GM18861 (cell line): Measurements from ENCODE around the gene UBE2QL1.

Experiments used
- ATAC-seq: cut with Tn5 transposase; IDR thresholded peaks from one replicate; pipeline ENCODE4 v1.9.1; 2021; ENCODE audit not compliant: unreplicated experiment

UBE2QL1 gene

DNA sequence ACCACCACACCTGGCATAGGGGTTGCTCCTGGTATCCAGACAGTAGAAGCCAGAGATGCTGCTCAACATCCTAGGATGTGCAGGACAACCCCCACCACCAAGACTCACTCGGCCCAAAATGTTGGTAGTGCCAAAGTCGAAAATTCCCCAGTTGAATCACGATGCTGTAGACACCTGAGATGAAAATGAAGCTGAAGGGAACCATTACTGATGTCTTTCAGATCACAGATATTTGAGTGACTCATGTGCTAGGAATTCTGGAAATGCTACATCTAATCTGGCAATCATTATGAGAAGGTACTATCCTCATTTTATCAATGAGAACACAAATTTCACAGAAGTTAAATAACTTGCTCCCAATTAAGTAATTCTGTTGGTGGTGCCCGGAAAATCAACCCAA lies 21.0 kb upstream of the UBE2QL1 start:
- ATAC-seq, result no peak

GRCh38 chr5:6430418-6431028 lies 18.1 kb upstream of the UBE2QL1 start:
- no peak for ATAC-seq

GRCh38 chr5:6431214-6432195 lies 17.2 kb upstream of the UBE2QL1 start:
- ATAC-seq, result no peak

GRCh38 chr5:6432206-6432605 lies 16.5 kb upstream of the UBE2QL1 start:
- ATAC-seq, result no peak

DNA sequence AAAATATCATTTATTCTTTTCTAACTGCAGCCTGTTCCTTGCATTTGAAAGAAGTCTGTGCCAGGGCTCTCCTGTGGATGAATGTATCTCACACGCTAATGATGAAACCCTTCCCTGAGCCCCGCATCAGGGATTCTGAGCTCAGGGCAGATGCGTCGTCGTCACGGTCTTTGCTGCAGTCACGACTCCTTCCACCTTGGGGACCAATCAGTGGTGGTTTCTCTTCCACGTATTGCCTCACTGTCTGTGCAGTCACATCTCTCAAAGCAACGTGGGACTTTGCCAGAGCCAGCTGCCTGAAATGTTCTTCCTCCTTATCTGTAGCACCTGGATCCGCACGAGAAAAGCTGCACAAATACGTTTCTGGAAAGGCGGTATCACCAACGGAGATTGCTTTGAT lies 13.9 kb upstream of the UBE2QL1 start:
- ATAC-seq, result no peak

DNA sequence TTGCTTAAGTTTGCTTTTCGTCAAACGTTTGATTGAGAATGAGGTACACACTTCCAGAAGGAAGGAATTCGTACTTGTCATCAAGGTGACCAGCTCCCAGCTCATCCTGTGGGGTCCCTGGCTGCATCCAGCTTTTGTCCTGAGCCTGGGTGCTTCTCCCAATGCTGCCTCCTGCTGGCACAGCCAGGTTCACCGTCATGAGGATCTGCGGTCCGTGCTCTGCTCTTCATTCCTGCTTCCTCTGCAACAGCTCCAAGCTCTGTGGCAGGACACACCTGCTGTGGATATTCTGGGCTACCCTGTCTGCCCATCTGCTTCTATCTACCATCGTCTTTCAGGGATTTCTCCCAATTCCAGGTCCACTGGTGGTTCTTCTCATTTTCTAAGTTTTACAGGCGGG lies 13.3 kb upstream of the UBE2QL1 start:
- ATAC-seq, result no peak

DNA sequence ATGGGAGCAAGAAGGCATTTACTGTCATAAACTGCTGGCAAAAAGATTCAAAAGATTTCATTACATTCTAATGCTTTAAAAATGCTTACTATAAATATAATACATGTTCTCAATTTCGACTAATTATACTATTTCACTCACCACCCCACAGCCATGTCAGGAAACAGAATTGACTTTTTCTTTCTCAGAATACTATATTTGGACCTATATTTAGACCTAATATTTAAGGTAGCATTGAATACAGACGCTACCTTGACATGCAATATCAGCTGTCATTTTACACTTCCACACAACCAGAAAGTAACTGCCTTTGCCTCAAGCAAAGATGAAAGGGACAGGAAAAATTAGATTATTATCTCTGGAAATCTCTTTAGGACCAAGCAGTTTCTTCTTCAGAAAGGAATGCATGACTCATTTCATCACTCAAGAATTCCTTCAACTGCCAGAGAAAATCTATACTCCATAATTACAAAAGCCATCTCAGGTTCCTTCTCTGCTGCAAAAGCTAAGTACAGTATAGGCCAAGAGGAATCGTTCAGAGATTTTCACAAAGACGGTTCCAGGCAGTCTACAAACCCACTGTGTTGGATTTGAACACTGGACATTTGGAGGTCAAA lies 11.8 kb upstream of the UBE2QL1 start:
- no peak for ATAC-seq

DNA sequence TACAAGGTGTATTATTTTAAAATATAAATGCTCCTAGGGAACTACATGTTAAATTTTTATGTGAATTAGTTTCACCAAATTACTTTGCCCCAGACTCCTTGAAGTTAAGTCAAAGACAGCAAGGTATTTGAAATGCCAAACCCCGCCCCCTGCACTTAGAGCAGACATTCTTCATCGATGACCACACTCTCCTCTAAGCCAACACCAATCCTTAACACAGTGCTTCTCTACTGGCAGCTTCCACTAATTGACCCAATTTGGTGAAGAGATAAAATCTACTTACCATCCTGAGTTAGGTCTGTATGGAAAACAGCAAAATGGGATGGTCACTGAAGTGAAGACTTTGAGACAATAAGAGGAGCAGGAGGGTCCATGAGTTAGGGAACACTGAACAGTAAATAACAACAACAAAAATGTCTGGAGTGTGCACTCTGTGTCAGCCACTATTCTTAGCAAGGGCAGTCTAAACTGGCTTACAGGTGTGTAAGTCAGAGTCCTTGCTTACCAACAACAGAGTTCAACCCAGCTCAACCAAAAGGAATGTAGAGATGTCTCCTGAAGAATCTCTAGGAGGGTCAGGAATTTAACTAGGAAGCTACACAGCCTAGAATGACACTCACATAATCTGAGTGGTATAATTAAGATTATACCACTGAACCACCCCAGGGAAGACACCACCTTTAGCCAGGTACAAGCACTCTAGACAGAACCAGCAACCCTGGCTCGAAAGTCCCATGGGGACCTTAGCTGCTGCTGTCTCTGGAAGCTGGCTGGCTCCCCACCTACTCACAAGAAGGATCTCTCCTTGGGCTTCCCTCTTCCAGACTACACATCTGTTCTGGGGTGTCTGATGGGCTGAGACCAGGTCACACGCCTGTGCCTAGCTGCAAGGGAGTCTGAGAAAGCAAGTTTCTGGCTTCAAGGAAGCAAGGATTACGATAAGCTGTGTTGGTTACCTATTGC lies 8.8 kb upstream of the UBE2QL1 start:
- ATAC-seq, result no peak

GRCh38 chr5:6442333-6442732 lies 6.3 kb upstream of the UBE2QL1 start:
- ATAC-seq, result no peak

DNA sequence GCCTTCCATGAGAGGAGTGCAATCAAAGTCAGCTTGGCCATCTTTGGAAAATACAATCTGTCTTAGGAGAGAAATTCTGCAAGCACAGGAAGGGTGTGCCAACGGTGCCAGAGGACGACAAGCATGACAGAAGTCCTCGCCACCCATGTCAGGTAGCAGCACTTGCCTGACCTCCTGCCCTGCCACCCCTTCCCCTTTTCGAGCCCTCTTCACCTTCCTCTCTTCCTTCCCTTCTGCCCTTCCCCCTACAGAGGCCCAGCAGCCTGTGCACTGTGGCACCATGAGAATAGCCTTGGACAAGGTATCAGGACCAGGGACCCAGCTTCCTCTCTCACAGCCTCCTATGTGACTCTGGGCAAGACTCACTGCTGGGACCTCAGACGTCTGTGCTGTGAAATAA lies 5.3 kb upstream of the UBE2QL1 start:
- no peak for ATAC-seq

DNA sequence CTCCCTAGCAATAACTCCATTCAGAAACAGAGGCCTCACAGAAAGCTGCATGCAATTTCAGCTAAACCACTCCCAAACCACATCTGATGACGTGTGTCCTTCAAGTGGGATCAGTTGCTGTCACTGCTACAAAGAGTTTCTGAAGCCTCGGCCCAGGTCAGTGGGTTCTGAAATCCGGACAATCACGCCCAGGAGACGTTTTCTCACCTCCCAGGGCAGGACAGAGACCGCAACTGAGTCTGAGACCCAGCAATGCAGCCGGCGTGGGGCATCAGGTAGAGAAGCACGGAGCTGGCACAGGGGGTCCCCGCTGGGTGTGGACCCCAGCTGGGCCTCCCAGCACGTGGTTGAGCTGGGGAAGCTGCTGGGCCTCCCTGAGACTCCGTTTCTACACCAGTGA lies 2.6 kb upstream of the UBE2QL1 start:
- no peak for ATAC-seq

- no peak for ATAC-seq
Observed at GRCh38 chr5:6446626-6447309, 1.9 kb upstream of the UBE2QL1 start.

GRCh38 chr5:6447384-6448140 lies 1.1 kb upstream of the UBE2QL1 start:
- no peak for ATAC-seq

DNA sequence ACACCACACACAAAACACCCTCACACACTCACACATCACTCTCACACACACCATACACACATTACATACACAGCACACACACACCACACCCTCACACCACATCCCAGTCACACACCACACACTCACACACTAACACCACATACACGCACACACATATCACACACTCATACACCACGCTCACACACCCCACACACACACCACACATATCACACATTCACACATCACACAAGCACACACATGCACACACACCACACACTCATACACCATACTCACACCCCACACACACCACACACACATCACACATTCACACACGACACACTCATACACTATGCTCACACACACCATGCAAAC lies 543 bp upstream of the UBE2QL1 start:
- no peak for ATAC-seq

GRCh38 chr5:6449465-6450158 lies 953 bp downstream of the UBE2QL1 start:
- ATAC-seq, result no peak

- no peak for ATAC-seq
Observed at GRCh38 chr5:6450319-6450833, 1.7 kb downstream of the UBE2QL1 start.

DNA sequence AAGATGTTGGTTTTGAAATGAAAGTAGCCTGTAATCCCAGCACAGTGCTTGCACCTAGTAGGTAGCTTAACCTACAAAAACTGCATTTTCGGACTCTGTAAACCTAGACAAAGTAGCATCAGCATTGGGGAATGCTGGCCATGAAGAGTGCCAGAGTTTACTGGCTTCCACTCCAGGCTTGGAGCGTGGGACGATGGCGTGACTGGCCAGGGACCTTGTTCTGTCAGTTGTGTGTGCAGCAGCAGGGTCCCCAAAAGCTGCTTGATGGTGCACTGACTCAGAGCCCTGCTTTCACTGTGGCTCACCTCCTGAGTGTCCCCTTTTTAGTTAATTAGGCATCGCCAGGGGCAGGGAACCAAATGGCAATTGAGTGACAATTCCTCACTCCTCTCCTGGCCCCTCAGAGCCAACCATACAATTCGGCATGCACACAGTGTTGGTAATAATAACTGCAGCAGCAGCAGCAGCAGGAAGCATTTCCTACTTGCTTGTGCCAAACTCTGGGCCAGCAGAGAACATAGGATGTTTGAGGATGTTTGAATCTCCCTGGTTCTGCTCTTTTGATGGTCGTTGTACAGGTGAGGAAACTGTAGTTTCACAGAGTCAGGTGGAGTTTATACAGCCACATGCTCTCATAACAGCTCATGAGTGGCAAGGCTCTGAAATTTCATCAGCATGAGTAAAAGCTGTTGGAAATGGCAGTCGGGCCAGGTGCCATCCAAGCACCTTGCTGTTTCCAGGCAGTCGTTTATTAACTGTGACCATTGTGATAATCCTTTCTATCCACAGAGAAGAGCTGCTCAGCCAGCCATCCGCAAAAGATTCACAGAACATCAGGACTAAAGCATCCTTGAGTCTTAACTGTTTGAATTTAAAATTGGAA lies 4.2 kb downstream of the UBE2QL1 start:
- ATAC-seq, result no peak
